Neutrophil (primary cell): ENCODE measurements around the gene CCSER1.

Experiments used
- H3K27ac ChIP-seq: fragments of 200-600 bp; sonication (generic); 2 replicates; pipeline ENCODE4 v1.5.1; 2016; ENCODE audit warnings: mild to moderate bottlenecking, moderate library complexity
- H3K27me3 ChIP-seq: fragments of 200-600 bp; sonication (generic); 2 replicates; pipeline ENCODE4 v1.6.0; 2016; ENCODE audit warnings: mild to moderate bottlenecking
- H3K36me3 ChIP-seq: fragments of 200-600 bp; sonication (generic); 2 replicates; pipeline ENCODE4 v1.5.1; 2017
- H3K4me1 ChIP-seq, 2 experiments: fragments of 200-600 bp in 1 of 2; sonication (generic) in 1 of 2; 1 replicate in 1 of 2; 2 replicates in 1 of 2; pipeline versions ENCODE4 v1.5.1 to v1.6.1; 2013 to 2016; ENCODE audit warnings: low read depth in 1 of 2, low read length in 1 of 2, mild to moderate bottlenecking in 1 of 2, moderate library complexity in 1 of 2; ENCODE audit not compliant: control insufficient read depth in 1 of 2, insufficient read depth in 1 of 2
- H3K4me3 ChIP-seq, 2 experiments: fragments of 200-600 bp in 1 of 2; sonication (generic) in 1 of 2; 1 replicate in 1 of 2; 2 replicates in 1 of 2; pipeline ENCODE4 v1.5.1; 2013 to 2016; ENCODE audit warnings: low read depth in 1 of 2, low read length in 1 of 2, mild to moderate bottlenecking in 1 of 2, moderate library complexity in 1 of 2
- H3K9me3 ChIP-seq: fragments of 200-600 bp; sonication (generic); 2 replicates; pipeline ENCODE4 v1.5.1; 2016
- CTCF ChIP-seq: fragments of 200-600 bp; sonication (generic); IDR thresholded peaks from 2 replicates; pipeline ENCODE4 v1.5.1; 2016; ENCODE audit warnings: antibody characterized with exemption

CCSER1 gene

GRCh38 chr4:90606781-90607180 lies 479.6 kb downstream of the CCSER1 start:
- no peak for TF ChIP-seq CTCF
- Histone ChIP-seq H3K4me1 (no peaks in the 10 kb centered on the region), H3K4me3 (no peak overlapping the region), H3K27me3 (no peaks in the 10 kb centered on the region), H3K9me3 (no peaks in the 10 kb centered on the region), H3K36me3 (no peaks in the 10 kb centered on the region), H3K27ac (no peak overlapping the region)

GRCh38 chr4:90614371-90614770 lies 487.2 kb downstream of the CCSER1 start:
- TF ChIP-seq CTCF: no peak
- Histone ChIP-seq H3K9me3 (no peaks in the 10 kb centered on the region), H3K27me3 (no peaks in the 10 kb centered on the region), H3K36me3 (no peaks in the 10 kb centered on the region), H3K4me3 (no peak overlapping the region), H3K4me1 (no peaks in the 10 kb centered on the region), H3K27ac (no peak overlapping the region)

- no peaks in the 10 kb centered on the region for H3K36me3 ChIP-seq
- no peaks in the 10 kb centered on the region for H3K27me3 ChIP-seq
- no peaks in the 10 kb centered on the region for H3K9me3 ChIP-seq
- TF ChIP-seq CTCF: no peak
- H3K27ac ChIP-seq: no peak overlapping the region
- no peak overlapping the region for H3K4me3 ChIP-seq
- no peaks in the 10 kb centered on the region for H3K4me1 ChIP-seq
Observed at GRCh38 chr4:90621080-90621479, 493.9 kb downstream of the CCSER1 start.

GRCh38 chr4:90624781-90625180 lies 497.6 kb downstream of the CCSER1 start:
- H3K27ac ChIP-seq: no peak overlapping the region
- no peaks in the 10 kb centered on the region for H3K36me3 ChIP-seq
- no peak overlapping the region for H3K4me3 ChIP-seq
- TF ChIP-seq CTCF: no peak
- H3K4me1 ChIP-seq: no peaks in the 10 kb centered on the region
- no peaks in the 10 kb centered on the region for H3K27me3 ChIP-seq
- no peaks in the 10 kb centered on the region for H3K9me3 ChIP-seq

- TF ChIP-seq CTCF: no peak
- Histone ChIP-seq H3K27ac (no peak overlapping the region), H3K4me1 (no peaks in the 10 kb centered on the region), H3K36me3 (no peaks in the 10 kb centered on the region), H3K27me3 (no peaks in the 10 kb centered on the region), H3K9me3 (no peaks in the 10 kb centered on the region), H3K4me3 (no peak overlapping the region)
Observed at GRCh38 chr4:90641861-90642599, 514.8 kb downstream of the CCSER1 start.
